Aorta (tissue), 5 donors: ENCODE data around the gene ME1. TPM values are rescaled to one million over a fixed set of nuclear protein-coding genes. Genes with fewer than 3 reads are reported as not detected.

Experiments used
- ATAC-seq: fragments of 200-7000 bp; cut with Tn5 transposase; one replicate; pipeline ENCODE4 v1.9.1; 2022; ENCODE audit warnings: moderate library complexity; ENCODE audit not compliant: low FRiP score
- DNase-seq, 2 donors: peaks; one replicate each; pipeline ENCODE4 v3.0.0-alpha.2; 2020
- H3K27ac ChIP-seq, 2 donors: one replicate each; pipeline ENCODE4 v1.5.1; 2013; ENCODE audit warnings: low read length in 2 of 2, mild to moderate bottlenecking in 2 of 2, moderate library complexity in 2 of 2, control low read depth in 1 of 2, inconsistent platforms in 1 of 2, low read depth in 1 of 2
- H3K27me3 ChIP-seq, 2 donors: one replicate each; pipeline ENCODE4 v1.6.1; 2013; ENCODE audit warnings: control low read depth in 1 of 2, low read length in 1 of 2, mild to moderate bottlenecking in 1 of 2, moderate library complexity in 1 of 2; ENCODE audit not compliant: insufficient read depth in 2 of 2, control insufficient read depth in 1 of 2
- H3K36me3 ChIP-seq, 2 donors: one replicate each; pipeline ENCODE4 v1.6.1; 2013; ENCODE audit warnings: control low read depth in 1 of 2, low read length in 1 of 2, mild to moderate bottlenecking in 1 of 2; ENCODE audit not compliant: insufficient read depth in 2 of 2, control insufficient read depth in 1 of 2
- H3K4me1 ChIP-seq, 2 donors: one replicate each; pipeline ENCODE4 v1.6.1; 2013; ENCODE audit warnings: low read length in 2 of 2, control low read depth in 1 of 2, mild to moderate bottlenecking in 1 of 2, moderate library complexity in 1 of 2; ENCODE audit not compliant: insufficient read depth in 2 of 2, control insufficient read depth in 1 of 2
- H3K4me3 ChIP-seq, 2 donors: one replicate each; pipeline ENCODE4 v1.5.1; 2013; ENCODE audit warnings: low read length in 2 of 2, control low read depth in 1 of 2, mild to moderate bottlenecking in 1 of 2
- H3K9me3 ChIP-seq: one replicate; pipeline ENCODE4 v1.6.1; 2013; ENCODE audit warnings: mild to moderate bottlenecking, low read length; ENCODE audit not compliant: control insufficient read depth
- WGBS, 2 donors: extraction: QIAGEN DNeasy Blood & Tissue Kit; methylation state at CpG; one replicate each; pipeline ENCODE4 v1.1.7; 2013; 5-methylcytosine and 5-hydroxymethylcytosine counted together
- intact Hi-C, 2 donors: fragments of 100-400 bp; cut with DNase I; formaldehyde crosslinking; loops; one replicate each; pipeline versions ENCODE4 v1.14.2 to v1.15.0; 2022
- polyA plus RNA-seq, 2 donors: library from polyadenylated mRNA; stranded (reverse); fragments of 200-250 nt; gene quantifications; one replicate each; pipeline ENCODE4 v1.2.3, GENCODE V29; 2013
- total RNA-seq, 2 donors: library from RNA; stranded (reverse); fragmentation: NEBNext Ultra II Directional; extraction: Animal tissue kit (Norgen Biotek cat#: 25700); gene quantifications; one replicate each; pipeline ENCODE4 v1.2.1, GENCODE V29; 2021
- donor health status: healthy with polysubstance abuse.
- donor health status: Bipolar disorder and iron deficiency.
- donor health status: DM: no; HTN: no; CAD: no.
- donor health status: DM: no; HTN: no; CAD: no.
- donor health status: DM: yes; HTN: yes; CAD: no.

Gene ME1
- total and polyA plus RNA-seq, 4 donors = 10.9 to 21.0 (median 16.5) TPM

DNA sequence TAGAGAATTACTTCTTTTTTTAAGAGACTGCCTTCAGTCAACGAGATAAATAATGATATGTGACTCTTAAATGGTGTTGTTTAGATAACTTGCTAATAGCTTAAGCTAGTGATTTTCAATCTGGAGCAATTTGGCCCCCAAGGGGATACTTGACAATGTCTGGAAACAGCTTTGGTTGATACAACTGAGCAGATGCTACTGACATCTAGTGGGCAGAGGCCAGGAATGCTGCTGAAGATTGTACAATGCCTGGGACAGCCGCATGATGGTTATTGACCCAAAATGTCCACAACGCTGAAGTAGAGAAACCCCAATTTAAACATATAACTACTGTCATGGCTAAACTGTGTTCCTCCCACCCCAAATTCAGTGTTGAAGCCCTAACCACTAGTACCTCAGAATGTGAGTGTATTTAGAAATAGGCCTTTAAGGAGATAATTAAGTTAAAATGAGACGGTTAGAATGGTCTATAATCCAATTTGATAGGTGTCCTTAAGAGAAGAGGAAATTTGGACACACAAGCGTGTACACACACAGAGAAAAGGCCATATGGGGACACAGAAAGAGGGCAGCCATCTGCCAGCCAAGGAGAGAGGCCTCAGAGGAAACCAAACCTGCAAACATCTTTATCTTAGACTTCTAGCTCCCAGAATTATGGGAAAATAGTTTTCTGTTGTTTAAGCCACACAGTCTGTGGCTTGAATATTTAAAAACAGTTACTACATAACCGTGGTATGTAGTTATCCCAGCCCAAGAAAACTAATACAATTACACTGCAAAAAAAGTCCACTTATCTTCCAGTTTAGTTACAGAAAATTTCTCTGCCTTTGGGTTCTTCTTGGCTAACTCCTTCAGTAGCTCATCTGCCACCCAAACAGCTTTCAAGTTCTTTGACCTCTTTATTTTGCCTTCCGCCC lies 215.5 kb downstream of the ME1 start:
- DNase-seq = peak in 1 of 2 donors; percentile 56
- intact Hi-C loops = loop anchor here (1.0 to 10.0 kb wide), 2 partner anchors 148 to 151 kb away; partner anchors contain the start of genes DOP1A (in 2 of the 2) and UBE3D (in 1 of the 2)
- H3K4me3 ChIP-seq = no peak overlapping the region

DNA sequence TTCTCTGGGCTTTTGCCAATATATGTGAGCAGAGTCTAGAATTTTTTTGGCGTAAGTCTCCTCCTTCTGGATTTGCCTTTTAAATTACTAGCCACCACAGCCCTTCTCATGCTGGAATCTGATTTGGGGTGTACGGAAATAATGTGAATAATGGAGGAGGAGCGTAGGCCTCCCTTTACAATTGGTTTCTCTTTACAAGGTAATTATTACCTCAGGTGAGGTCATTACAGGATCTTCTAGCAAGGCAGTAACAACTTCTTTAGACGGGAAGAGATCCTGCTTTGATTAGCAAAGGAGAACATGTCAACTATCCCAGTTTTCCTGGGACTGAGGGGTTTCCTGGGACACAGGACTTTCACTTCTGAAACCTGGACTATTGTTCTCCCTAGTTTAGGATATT lies 228.8 kb downstream of the ME1 start:
- H3K9me3 ChIP-seq = no peaks in the 10 kb centered on the region
- no peaks in the 10 kb centered on the region for H3K27me3 ChIP-seq
- no peaks in the 10 kb centered on the region for H3K36me3 ChIP-seq
- H3K27ac ChIP-seq = no peak overlapping the region
- ATAC-seq = no peak
- intact Hi-C loops = no loop called here
- no peak overlapping the region for H3K4me3 ChIP-seq
- H3K4me1 ChIP-seq = peaks cover 0 to 1% of the 10 kb centered on the region in 2 donors
- WGBS, 2 donors = 82 to 90% methylated on average over 4 of the region's 4 CpGs
- no peak for DNase-seq

More for the DNA sequence above, 215.5 kb downstream of the ME1 start:
- Histone ChIP-seq H3K27me3 (no peaks in the 10 kb centered on the region), H3K9me3 (no peaks in the 10 kb centered on the region), H3K27ac (peak overlapping the region; percentile 38 to 57), H3K36me3 (no peaks in the 10 kb centered on the region), H3K4me1 (peaks cover 0 to 3% of the 10 kb centered on the region in 2 donors)
- 14% methylated on average over 7 of the region's 7 CpGs for WGBS, 2 donors
- peak; percentile 89 for ATAC-seq

DNA sequence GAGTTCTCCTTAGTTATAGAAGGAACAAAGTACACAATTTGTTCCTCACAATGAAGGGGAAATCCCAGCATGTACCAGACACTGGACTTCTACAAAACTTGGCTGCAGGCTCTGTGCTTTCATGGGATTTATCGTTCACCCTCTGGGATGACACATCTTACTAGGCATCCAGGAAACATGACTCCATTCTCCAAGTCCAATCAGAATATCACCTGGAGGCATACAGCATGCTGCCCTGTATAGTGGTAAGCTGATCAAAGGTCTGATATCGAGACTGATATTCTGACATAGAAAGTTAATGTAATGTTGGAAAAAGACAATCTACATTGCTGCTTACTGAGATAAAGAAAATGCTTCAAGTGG lies 231.0 kb downstream of the ME1 start:
- H3K4me1 ChIP-seq = peaks cover 0 to 1% of the 10 kb centered on the region in 2 donors
- no peak overlapping the region for H3K4me3 ChIP-seq
- DNase-seq (no peak), ATAC-seq (no peak)
- intact Hi-C loops = no loop called here
- no peaks in the 10 kb centered on the region for H3K36me3 ChIP-seq
- H3K27me3 ChIP-seq = no peaks in the 10 kb centered on the region
- no peak overlapping the region for H3K27ac ChIP-seq
- no peaks in the 10 kb centered on the region for H3K9me3 ChIP-seq
- WGBS, 2 donors = 53 to 54% methylated on average over 2 of the region's 2 CpGs

DNA sequence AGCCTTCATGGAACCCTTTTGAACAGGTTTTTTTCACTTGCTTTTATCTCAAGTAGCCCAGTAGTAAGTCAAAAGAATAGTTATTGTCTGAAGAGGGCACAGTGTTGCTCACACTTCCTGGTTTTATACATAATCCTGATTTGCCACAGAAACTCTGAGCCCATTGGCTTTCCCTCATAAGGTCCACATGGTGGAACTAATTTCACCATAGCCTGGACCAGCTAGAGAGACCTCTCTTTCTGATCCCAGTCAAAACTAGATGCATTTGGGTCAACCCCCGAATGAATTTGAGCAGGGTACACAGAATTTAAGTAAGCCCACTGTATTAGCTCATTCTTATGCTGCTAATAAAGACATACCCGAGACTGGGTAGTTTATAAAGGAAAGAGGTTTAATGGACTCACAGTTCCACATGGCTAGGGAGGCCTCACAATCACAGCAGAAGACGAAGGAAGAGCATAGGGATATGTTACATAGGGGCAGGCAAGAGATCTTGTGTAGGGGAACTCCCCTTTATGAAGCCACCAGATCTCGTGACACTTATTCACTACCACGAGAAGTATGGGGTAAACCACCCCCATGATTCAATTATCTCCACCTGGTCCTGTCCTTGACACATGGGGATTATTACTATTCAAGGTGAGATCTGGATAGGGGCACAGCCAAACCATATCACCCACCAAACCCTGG lies 231.5 kb downstream of the ME1 start:
- no peaks in the 10 kb centered on the region for H3K9me3 ChIP-seq
- 91 to 94% methylated on average over 5 of the region's 5 CpGs for WGBS, 2 donors
- DNase-seq (no peak), ATAC-seq (no peak)
- no peaks in the 10 kb centered on the region for H3K36me3 ChIP-seq
- H3K4me3 ChIP-seq = no peak overlapping the region
- H3K27me3 ChIP-seq = no peaks in the 10 kb centered on the region
- H3K27ac ChIP-seq = no peak overlapping the region
- intact Hi-C loops = no loop called here
- peaks cover 0 to 1% of the 10 kb centered on the region in 2 donors for H3K4me1 ChIP-seq

DNA sequence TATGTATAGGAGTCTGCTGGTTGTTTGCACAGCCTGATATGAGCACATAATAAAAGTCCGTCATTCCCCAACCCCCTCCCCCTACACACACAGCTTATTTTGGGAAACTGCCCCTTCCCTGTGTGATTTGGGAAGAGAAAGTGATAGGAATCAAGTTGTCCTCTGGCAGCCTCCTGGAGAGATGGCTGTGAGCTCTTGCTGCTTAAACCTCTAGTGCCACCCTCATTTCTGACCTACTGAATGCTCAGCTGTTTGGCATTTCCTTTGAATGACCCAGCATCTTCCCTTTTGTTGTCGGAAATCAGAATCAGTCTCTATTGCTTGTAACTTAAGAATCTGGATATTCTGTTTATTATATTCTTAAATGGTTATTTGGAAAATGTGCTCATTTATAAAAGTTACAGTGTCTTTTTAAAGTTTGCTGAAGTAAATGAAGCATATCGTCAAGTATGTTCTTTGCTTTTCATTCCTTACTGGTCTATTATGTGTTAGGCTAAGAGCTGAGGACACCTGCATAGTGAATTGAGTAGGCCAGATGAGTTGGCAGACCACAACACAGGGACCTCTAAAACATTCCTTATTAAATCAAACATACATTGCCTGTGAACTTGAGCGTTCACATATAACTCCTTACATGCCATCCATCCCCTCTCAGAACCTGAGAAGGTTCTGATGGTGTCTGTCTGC lies 232.2 kb downstream of the ME1 start:
- WGBS, 2 donors = 50 to 52% methylated on average over 4 of the region's 4 CpGs
- H3K27ac ChIP-seq = no peak overlapping the region
- H3K36me3 ChIP-seq = no peaks in the 10 kb centered on the region
- H3K27me3 ChIP-seq = no peaks in the 10 kb centered on the region
- ATAC-seq = no peak
- DNase-seq = no peak
- H3K9me3 ChIP-seq = no peaks in the 10 kb centered on the region
- peaks cover 0 to 1% of the 10 kb centered on the region in 2 donors for H3K4me1 ChIP-seq
- intact Hi-C loops = no loop called here
- H3K4me3 ChIP-seq = no peak overlapping the region

DNA sequence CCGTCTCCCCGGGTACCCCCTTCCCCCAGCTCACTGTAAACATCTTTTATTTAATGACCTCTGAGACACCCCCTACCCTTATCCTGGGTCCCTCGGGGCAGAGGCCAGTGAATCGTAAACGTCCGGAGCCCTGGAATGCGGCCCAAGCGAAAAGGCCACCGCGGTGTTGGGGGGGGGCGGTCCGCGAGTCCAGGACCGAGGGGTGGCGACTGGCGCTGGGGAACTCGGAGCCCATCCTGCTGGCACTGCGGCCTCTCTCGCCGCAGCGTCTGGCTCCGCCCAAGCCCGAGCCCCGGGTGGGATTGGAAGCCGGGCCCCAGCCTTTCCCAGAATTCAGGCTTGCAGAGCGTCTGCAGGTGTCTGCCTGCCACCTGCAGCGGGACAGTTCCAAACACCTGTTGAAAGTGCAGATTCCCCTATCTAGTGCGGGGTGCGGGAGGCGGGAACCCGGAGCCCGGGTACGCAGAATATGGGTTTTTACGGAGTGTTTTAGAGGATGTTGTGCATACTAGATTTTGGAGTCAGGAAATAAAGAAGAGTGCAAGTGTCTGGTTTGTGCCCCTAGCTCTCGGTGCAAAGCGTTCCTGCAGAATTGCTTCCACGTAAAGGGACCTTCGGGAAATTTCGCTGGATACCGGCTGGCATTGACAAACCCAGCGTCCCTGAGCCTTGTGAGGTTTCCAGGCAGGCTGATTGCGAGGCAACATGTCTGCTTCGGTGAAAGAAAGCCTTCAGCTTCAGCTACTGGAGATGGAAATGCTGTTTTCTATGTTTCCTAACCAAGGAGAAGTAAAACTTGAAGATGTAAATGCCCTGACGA lies 236.9 kb downstream of the ME1 start:
- DNase-seq (peak; percentile 69 to 80), ATAC-seq (peak; percentile 77)
- intact Hi-C loops = loop anchor here in 1 of 2 donors (5.0 kb wide), 1 partner anchor 127 kb away; the partner anchor contains the start of genes DOP1A and UBE3D
- Histone ChIP-seq H3K4me1 (peaks cover 0 to 1% of the 10 kb centered on the region in 2 donors), H3K27ac (peak overlapping the region in 1 of 2 donors; percentile 64), H3K4me3 (peak overlapping the region; percentile 69 to 93), H3K9me3 (no peaks in the 10 kb centered on the region), H3K36me3 (no peaks in the 10 kb centered on the region), H3K27me3 (no peaks in the 10 kb centered on the region)
- WGBS, 2 donors = 1% methylated on average over 44 of the region's 44 CpGs

DNA sequence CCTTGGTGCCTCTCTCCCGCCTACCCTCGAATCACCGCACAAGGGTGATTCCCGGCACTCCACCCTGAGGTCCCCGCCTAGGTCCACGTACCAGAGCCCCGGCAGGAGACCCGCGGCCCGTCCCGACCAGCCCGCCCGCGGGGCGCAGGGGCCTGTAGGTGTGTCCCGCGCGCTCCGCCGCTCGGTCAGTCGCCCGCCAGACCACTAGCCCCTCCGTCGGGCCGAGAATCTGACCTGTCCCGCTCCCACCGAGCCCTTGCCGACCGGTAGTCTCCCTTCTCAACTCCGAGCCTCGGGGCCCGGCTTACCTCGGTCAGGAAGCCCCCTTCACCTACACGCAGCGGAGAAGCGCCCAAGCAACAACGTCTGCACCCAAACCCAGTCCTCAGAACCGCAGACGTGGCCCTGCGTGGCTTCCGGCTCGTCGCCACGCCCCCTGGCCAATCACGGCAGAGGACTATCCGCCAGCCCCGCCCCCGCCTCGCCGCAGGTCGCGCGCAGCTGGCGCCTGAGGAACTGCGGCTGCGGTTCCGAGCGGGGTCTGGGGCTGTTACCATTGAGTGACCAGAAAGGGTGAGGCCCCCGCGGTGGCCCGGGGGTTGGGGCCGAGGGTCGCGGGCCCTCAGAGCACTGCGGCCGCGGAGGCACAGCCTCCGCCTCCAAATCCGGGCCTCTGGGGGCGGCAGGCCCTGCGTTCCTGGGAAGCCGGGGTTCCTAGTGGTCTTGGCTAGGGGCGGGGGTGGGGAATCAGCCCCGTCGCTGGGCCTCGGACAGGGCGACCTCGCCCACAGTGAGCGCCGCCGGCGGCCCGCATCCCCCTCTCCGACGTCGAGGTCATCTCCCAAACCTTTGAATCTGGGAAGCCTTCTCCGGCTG lies 237.7 kb downstream of the ME1 start, which contains the start of the genes PGM3 and RWDD2A:
Gene PGM3, minus strand, starts transcription at position 395 of the 876 bp plus-strand sequence. CDS start 2,253 bp downstream, outside the sequence.
Gene RWDD2A, plus strand, starts transcription at position 487 of the 876 bp plus-strand sequence. CDS start 1,095 bp downstream, outside the sequence.
- no peaks in the 10 kb centered on the region for H3K36me3 ChIP-seq
- no peaks in the 10 kb centered on the region for H3K4me1 ChIP-seq

More for the DNA sequence above, 237.7 kb downstream of the ME1 start, which contains the start of the genes PGM3 and RWDD2A:
- 0 to 1% methylated on average over 74 to 88 of the region's 88 CpGs for WGBS, 2 donors
- Histone ChIP-seq H3K27ac (peak within 1 kb of the TSS in 1 of 2 donors; percentile 64), H3K4me3 (peak within 1 kb of the TSS; percentile 77 to 93), H3K27me3 (no peaks in the 10 kb centered on the region), H3K9me3 (no peaks in the 10 kb centered on the region)
- DNase-seq (peak; percentile 94 to 97), ATAC-seq (peak; percentile 99)
- intact Hi-C loops = loop anchor here in 1 of 2 donors (5.0 kb wide), 1 partner anchor 126 kb away; the partner anchor contains the start of genes DOP1A and UBE3D
